ENCODE measurements around the gene COL11A1.

The COL11A1 gene

DNA sequence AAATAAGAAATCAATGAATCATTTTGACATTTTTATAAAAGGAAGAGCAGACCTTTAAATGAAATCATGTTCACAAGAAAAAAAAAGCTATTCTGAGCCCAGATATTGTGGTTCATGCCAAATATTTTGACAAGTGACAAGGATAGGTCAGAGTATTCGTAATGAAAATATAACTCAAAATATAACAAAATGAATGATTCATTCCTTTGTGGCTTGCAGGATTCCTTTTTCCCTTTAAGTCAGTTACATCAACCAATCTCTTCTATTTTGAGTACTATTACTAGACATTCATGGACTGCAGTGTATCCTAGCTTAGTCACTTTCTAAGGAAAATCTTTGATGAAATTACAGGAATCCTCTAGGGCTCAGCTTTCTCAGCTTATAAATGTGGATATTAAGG, 188.7 kb downstream of the COL11A1 start:
- no peak overlapping the region for H3K9ac ChIP-seq (ENCODE audit: low read length in 2 of 2)
- H3K27ac ChIP-seq (ENCODE audit: low read length): no peak overlapping the region
- no peak overlapping the region for H3K4me3 ChIP-seq (ENCODE audit: low read length in 2 of 2)
- no peaks in the 10 kb centered on the region for H3K36me3 ChIP-seq (ENCODE audit: control insufficient read depth in 2 of 2, insufficient read depth in 2 of 2, low read length in 2 of 2)
- no peaks in the 10 kb centered on the region for H3K4me1 ChIP-seq (ENCODE audit: control insufficient read depth, insufficient read depth, low read length)
- H3K9me3 ChIP-seq (ENCODE audit: control insufficient read depth in 2 of 2, low read length in 2 of 2): no peaks in the 10 kb centered on the region
- no peaks in the 10 kb centered on the region for H3K27me3 ChIP-seq (ENCODE audit: control insufficient read depth in 1 of 2, insufficient read depth in 2 of 2, low read length in 2 of 2)

DNA sequence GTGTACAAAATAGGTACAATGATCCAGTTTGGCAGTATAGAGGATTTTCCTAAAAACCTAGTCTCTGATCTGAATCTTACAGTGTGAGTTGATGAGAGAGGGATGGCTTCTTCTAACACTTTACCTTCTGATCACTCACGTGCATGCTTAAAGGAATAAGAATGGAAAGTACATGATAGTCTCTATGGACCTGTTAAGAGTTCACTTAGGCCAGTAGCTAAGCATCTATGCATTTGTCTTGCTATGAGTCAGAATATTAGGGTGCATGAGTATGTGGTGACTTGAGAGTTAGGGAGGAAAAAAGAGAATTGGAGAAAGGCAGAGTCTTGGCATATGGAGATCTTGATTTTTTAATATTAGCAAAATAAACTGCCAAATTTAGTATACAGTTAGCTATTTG, 206.3 kb downstream of the COL11A1 start:
- H3K4me3 ChIP-seq (ENCODE audit: low read length in 2 of 2): no peak overlapping the region
- no peaks in the 10 kb centered on the region for H3K27me3 ChIP-seq (ENCODE audit: control insufficient read depth in 1 of 2, insufficient read depth in 2 of 2, low read length in 2 of 2)
- no peak overlapping the region for H3K9ac ChIP-seq (ENCODE audit: low read length in 2 of 2)
- H3K4me1 ChIP-seq (ENCODE audit: control insufficient read depth, insufficient read depth, low read length): no peaks in the 10 kb centered on the region
- H3K9me3 ChIP-seq (ENCODE audit: control insufficient read depth in 2 of 2, low read length in 2 of 2): no peaks in the 10 kb centered on the region
- H3K36me3 ChIP-seq (ENCODE audit: control insufficient read depth in 2 of 2, insufficient read depth in 2 of 2, low read length in 2 of 2): no peaks in the 10 kb centered on the region
- no peak overlapping the region for H3K27ac ChIP-seq (ENCODE audit: low read length)

DNA sequence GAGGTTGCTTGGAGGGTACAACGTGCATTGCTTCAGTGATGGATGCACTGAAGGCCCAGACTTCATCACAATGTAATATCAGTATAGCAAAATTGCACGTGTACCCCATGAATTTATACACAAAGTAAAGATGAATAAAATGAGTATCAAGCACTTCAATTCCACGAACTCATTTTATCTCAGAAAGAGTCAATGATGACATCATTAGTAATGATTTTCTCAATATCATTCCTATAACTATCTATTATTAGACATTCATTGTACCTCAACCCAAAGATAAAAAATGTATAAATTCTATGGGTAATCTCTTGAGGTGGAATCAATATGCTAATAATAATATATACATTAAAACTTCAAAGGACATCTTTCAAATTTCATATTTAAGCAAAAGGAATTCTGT, 208.4 kb downstream of the COL11A1 start:
- H3K4me3 ChIP-seq (ENCODE audit: low read length in 2 of 2): no peak overlapping the region
- H3K4me1 ChIP-seq (ENCODE audit: control insufficient read depth, insufficient read depth, low read length): no peaks in the 10 kb centered on the region
- H3K36me3 ChIP-seq (ENCODE audit: control insufficient read depth in 2 of 2, insufficient read depth in 2 of 2, low read length in 2 of 2): no peaks in the 10 kb centered on the region

DNA sequence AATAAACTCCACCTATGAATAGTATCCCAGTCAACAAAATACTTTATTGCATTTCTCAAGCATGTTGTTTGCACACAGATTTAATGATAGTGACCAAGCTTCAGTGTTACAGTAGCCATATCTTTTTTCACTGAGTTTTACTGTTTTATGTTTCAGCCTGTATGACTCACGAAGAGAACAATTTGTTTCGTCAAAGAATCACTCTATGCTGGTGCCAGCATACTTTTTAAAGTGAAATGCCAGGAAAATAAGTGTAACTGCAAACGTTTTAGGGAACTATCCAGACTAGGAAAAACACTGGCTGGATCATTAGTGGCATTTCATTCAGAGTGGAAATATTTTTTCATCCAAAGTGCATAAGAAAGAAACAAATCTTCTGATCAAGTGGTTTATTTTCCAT, 210.8 kb downstream of the COL11A1 start:
- Histone ChIP-seq H3K4me1 (ENCODE audit: control insufficient read depth, insufficient read depth, low read length) (no peaks in the 10 kb centered on the region), H3K9ac (ENCODE audit: low read length in 2 of 2) (no peak overlapping the region), H3K4me3 (ENCODE audit: low read length in 2 of 2) (no peak overlapping the region), H3K36me3 (ENCODE audit: control insufficient read depth in 2 of 2, insufficient read depth in 2 of 2, low read length in 2 of 2) (no peaks in the 10 kb centered on the region), H3K9me3 (ENCODE audit: control insufficient read depth in 2 of 2, low read length in 2 of 2) (no peaks in the 10 kb centered on the region), H3K27me3 (ENCODE audit: control insufficient read depth in 1 of 2, insufficient read depth in 2 of 2, low read length in 2 of 2) (no peaks in the 10 kb centered on the region), H3K27ac (ENCODE audit: low read length) (no peak overlapping the region)

More for the DNA sequence above, 208.4 kb downstream of the COL11A1 start:
- Histone ChIP-seq H3K27me3 (ENCODE audit: control insufficient read depth in 1 of 2, insufficient read depth in 2 of 2, low read length in 2 of 2) (no peaks in the 10 kb centered on the region), H3K9ac (ENCODE audit: low read length in 2 of 2) (no peak overlapping the region), H3K9me3 (ENCODE audit: control insufficient read depth in 2 of 2, low read length in 2 of 2) (no peaks in the 10 kb centered on the region), H3K27ac (ENCODE audit: low read length) (no peak overlapping the region)

DNA sequence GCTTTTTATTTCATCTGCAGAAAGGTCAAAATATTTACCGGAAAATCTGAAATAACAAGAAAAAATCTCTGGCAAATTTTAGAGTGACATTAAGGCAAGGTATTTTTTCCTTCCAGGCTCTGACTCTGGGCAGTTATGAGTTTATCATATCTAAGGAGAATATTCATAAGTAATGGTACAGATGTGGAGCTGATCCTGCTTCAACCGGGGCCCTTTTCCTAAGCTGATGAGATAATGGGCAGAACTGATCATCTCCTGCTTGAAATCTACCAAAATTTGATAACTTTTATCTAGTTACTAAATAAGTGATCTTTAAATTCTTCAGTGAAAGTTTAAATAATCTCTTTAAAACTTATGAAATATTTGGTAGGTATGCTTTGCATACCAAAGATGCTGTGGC, 211.6 kb downstream of the COL11A1 start:
- Histone ChIP-seq H3K36me3 (ENCODE audit: control insufficient read depth in 2 of 2, insufficient read depth in 2 of 2, low read length in 2 of 2) (no peaks in the 10 kb centered on the region), H3K4me1 (ENCODE audit: control insufficient read depth, insufficient read depth, low read length) (no peaks in the 10 kb centered on the region), H3K4me3 (ENCODE audit: low read length in 2 of 2) (no peak overlapping the region), H3K9me3 (ENCODE audit: control insufficient read depth in 2 of 2, low read length in 2 of 2) (no peaks in the 10 kb centered on the region), H3K27ac (ENCODE audit: low read length) (no peak overlapping the region), H3K9ac (ENCODE audit: low read length in 2 of 2) (no peak overlapping the region), H3K27me3 (ENCODE audit: control insufficient read depth in 1 of 2, insufficient read depth in 2 of 2, low read length in 2 of 2) (no peaks in the 10 kb centered on the region)

DNA sequence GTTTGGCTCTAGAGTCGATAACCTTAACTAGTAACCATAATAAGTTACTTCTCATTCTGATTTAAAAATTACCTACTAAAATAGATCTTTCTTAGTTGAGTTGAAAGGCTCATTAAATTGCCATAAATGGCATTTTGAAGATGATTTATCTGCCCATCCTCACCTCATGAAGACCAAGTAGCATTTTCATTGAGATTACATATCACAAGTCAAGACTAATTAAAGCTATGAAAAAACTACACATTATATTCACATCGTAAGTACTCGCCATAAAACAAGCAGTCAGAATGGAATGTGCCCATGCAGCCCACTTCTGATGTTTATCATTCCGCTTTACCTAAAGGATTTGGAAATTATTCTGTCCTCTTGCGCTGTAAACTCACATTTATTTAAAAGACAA, 212.0 kb downstream of the COL11A1 start:
- Histone ChIP-seq H3K4me3 (ENCODE audit: low read length in 2 of 2) (no peak overlapping the region), H3K27me3 (ENCODE audit: control insufficient read depth in 1 of 2, insufficient read depth in 2 of 2, low read length in 2 of 2) (no peaks in the 10 kb centered on the region), H3K4me1 (ENCODE audit: control insufficient read depth, insufficient read depth, low read length) (no peaks in the 10 kb centered on the region), H3K9ac (ENCODE audit: low read length in 2 of 2) (no peak overlapping the region), H3K9me3 (ENCODE audit: control insufficient read depth in 2 of 2, low read length in 2 of 2) (no peaks in the 10 kb centered on the region), H3K36me3 (ENCODE audit: control insufficient read depth in 2 of 2, insufficient read depth in 2 of 2, low read length in 2 of 2) (no peaks in the 10 kb centered on the region), H3K27ac (ENCODE audit: low read length) (no peak overlapping the region)

DNA sequence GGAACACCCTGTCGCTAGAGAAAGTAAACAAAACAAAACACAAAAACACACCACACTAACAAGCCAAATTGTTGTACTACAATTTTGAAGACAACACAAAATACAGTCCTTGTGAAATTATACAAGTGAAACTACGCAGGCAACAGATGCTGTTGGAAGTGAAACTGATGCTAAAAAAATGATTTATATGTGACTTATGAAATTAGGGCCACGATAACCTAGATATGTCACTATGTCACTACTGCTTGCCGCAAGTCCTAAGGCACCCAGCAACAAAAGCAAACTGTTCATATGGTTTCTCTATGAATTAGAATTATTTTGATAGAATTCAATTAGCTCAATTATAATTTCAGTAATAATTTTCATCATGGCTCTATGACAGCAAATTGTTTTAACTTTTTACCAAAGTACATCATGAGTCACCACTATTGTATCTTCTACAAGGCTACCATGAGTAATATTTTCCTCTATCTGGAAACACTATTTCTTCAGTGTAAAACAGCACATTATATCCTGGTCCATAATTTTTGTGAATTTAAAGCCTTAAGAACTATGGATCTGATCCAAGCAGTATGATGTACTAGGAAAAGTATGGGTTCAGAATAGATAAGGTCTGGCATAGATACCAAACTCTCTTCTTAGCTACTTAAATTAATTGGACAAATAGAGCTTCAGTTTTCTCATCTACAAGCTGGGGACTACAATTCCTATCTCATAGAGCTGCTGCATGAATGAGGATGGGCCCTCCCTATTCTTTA, 216.3 kb downstream of the COL11A1 start:
- H3K9ac ChIP-seq (ENCODE audit: low read length in 2 of 2): no peak overlapping the region
- no peaks in the 10 kb centered on the region for H3K4me1 ChIP-seq (ENCODE audit: control insufficient read depth, insufficient read depth, low read length)
- no peaks in the 10 kb centered on the region for H3K27me3 ChIP-seq (ENCODE audit: control insufficient read depth in 1 of 2, insufficient read depth in 2 of 2, low read length in 2 of 2)
- no peak overlapping the region for H3K27ac ChIP-seq (ENCODE audit: low read length)
- H3K9me3 ChIP-seq (ENCODE audit: control insufficient read depth in 2 of 2, low read length in 2 of 2): no peaks in the 10 kb centered on the region
- H3K4me3 ChIP-seq (ENCODE audit: low read length in 2 of 2): no peak overlapping the region
- H3K36me3 ChIP-seq (ENCODE audit: control insufficient read depth in 2 of 2, insufficient read depth in 2 of 2, low read length in 2 of 2): no peaks in the 10 kb centered on the region

DNA sequence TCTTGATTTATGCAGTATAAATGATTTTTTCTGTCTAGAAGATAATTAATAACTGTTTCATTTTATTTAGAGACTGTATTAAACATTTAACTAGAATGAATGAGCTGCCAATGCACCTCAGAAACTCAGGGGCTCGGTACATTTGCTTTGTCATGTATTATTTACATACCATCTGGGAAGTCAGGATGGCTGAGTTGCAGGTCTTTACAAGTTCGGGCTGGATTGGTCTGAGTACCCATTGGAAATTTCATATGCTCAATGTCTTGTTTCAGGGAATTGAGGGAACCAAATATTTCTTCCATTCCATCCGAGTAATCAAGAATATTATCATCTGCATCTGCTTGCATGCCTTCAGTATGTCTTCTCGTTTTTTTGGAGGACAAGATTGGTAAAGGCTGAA, 221.7 kb downstream of the COL11A1 start:
- no peaks in the 10 kb centered on the region for H3K9me3 ChIP-seq (ENCODE audit: control insufficient read depth in 2 of 2, low read length in 2 of 2)
- H3K4me1 ChIP-seq (ENCODE audit: control insufficient read depth, insufficient read depth, low read length): no peaks in the 10 kb centered on the region
- H3K27ac ChIP-seq (ENCODE audit: low read length): no peak overlapping the region
- H3K36me3 ChIP-seq (ENCODE audit: control insufficient read depth in 2 of 2, insufficient read depth in 2 of 2, low read length in 2 of 2): no peaks in the 10 kb centered on the region
- H3K27me3 ChIP-seq (ENCODE audit: control insufficient read depth in 1 of 2, insufficient read depth in 2 of 2, low read length in 2 of 2): no peaks in the 10 kb centered on the region
- no peak overlapping the region for H3K4me3 ChIP-seq (ENCODE audit: low read length in 2 of 2)
- H3K9ac ChIP-seq (ENCODE audit: low read length in 2 of 2): no peak overlapping the region

DNA sequence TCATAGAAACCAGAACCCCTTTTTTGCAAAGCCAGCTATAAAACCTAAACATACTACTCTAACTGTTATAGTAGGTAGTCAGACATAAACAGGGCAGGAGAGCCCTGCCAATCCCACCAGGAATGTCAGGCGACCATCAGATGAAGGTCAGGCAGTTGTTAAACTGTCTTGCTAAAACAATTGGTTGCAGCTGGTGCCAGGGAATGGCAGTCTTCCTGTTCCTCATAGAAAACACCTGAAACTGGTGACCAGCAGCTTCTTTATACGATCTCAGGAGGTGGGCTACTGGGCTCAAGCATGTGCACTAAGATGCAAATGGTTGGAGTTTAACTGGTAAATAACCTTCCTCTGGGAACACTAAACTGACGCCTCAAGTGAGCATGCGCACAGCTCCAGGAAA, 224.1 kb downstream of the COL11A1 start:
- H3K27me3 ChIP-seq (ENCODE audit: control insufficient read depth in 1 of 2, insufficient read depth in 2 of 2, low read length in 2 of 2): no peaks in the 10 kb centered on the region
- H3K4me1 ChIP-seq (ENCODE audit: control insufficient read depth, insufficient read depth, low read length): no peaks in the 10 kb centered on the region
- H3K9me3 ChIP-seq (ENCODE audit: control insufficient read depth in 2 of 2, low read length in 2 of 2): peaks cover 0 to 3% of the 10 kb centered on the region in 2 donors
- H3K9ac ChIP-seq (ENCODE audit: low read length in 2 of 2): no peak overlapping the region
- H3K4me3 ChIP-seq (ENCODE audit: low read length in 2 of 2): no peak overlapping the region
- no peak overlapping the region for H3K27ac ChIP-seq (ENCODE audit: low read length)
- H3K36me3 ChIP-seq (ENCODE audit: control insufficient read depth in 2 of 2, insufficient read depth in 2 of 2, low read length in 2 of 2): no peaks in the 10 kb centered on the region

DNA sequence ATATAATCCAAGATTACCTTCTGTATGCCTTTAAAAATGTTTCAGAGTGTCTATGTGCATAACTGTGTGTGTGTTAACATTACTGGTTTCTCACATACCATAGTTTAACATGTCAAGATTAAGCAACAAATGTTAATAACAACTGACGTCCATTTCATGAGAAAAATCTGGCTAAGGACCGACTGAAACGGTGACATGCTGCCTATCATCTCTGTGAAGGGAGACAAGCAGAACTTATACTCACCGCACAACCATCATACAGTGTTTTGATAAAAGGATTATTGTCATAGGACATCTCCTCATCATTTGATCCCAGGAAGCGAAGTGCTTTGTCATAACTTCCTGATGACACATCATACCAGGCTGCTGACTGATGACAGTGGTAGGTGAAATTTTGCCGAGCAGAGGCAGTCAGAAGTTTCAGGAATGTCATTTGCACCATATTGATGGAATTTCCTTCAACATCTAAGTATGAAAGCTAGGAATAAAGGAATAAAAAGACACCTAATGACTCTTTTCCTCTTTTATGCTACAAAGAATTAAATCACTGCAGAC, 228.8 kb downstream of the COL11A1 start:
- Histone ChIP-seq H3K27ac (ENCODE audit: low read length) (no peak overlapping the region), H3K9me3 (ENCODE audit: control insufficient read depth in 2 of 2, low read length in 2 of 2) (peaks cover 0 to 3% of the 10 kb centered on the region in 2 donors), H3K4me3 (ENCODE audit: low read length in 2 of 2) (no peak overlapping the region), H3K27me3 (ENCODE audit: control insufficient read depth in 1 of 2, insufficient read depth in 2 of 2, low read length in 2 of 2) (no peaks in the 10 kb centered on the region), H3K36me3 (ENCODE audit: control insufficient read depth in 2 of 2, insufficient read depth in 2 of 2, low read length in 2 of 2) (no peaks in the 10 kb centered on the region), H3K9ac (ENCODE audit: low read length in 2 of 2) (no peak overlapping the region), H3K4me1 (ENCODE audit: control insufficient read depth, insufficient read depth, low read length) (no peaks in the 10 kb centered on the region)

DNA sequence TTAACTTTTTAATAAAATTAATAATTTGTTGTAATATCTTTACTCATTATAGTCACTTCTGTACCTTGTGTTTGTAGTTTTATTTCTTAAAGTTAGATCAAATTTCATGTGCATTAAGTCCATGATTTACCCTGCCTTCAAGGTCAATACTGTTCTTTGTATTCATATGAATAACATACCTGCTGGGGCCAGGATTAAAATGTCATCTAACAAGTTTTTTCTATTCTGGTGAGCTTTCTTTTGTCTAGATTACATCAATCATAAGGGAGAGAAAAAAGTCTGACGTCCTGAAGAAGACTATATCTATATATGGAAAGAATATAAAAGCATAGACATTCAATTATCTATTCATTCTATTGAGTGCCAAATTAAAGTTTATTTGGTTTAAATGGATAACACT, 232.6 kb downstream of the COL11A1 start:
- no peaks in the 10 kb centered on the region for H3K4me1 ChIP-seq (ENCODE audit: control insufficient read depth, insufficient read depth, low read length)
- H3K27me3 ChIP-seq (ENCODE audit: control insufficient read depth in 1 of 2, insufficient read depth in 2 of 2, low read length in 2 of 2): no peaks in the 10 kb centered on the region
- H3K9me3 ChIP-seq (ENCODE audit: control insufficient read depth in 2 of 2, low read length in 2 of 2): peaks cover 0 to 3% of the 10 kb centered on the region in 2 donors
- H3K27ac ChIP-seq (ENCODE audit: low read length): no peak overlapping the region
- H3K9ac ChIP-seq (ENCODE audit: low read length in 2 of 2): no peak overlapping the region
- no peak overlapping the region for H3K4me3 ChIP-seq (ENCODE audit: low read length in 2 of 2)
- no peaks in the 10 kb centered on the region for H3K36me3 ChIP-seq (ENCODE audit: control insufficient read depth in 2 of 2, insufficient read depth in 2 of 2, low read length in 2 of 2)
